ENCODE results near the gene C1orf21.

The C1orf21 gene

DNA sequence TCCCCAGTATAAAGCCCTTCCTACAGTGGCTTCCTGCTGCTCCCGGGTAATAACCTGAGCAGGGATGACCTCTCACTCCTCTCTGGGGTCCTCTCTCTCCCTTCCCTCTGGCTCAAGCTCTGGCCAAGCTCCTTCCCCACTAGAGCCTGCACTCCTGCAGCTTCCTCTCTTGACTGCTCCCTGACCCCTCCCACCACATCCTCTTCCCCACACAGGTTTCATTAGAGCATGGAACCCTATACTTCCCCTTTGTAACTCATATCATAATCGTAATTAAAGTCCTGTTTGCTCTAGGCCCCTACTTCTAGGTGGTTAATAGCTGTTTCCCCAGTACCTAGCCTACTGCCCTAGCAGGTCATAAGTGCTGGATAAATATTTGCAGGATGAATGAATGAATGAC, 146.2 kb downstream of the C1orf21 start:
- TF ChIP-seq CTCF (IDR thresholded peaks at IDR 0.05; ENCODE audit: control extremely low read depth, extremely low read depth, low read depth, missing control alignments) = no peak
- CTCF ChIA-PET = interaction anchor here (1.0 to 2.3 kb wide), 3 partner anchors 8 to 10 kb away, joined by 3 to 7 read pairs (median 4); no protein-coding TSS in a partner anchor
- no peak for DNase-seq (ENCODE audit: extremely low spot score)
- POLR2A ChIA-PET = interaction anchor here (0.5 kb wide), 1 partner anchor 18 kb away, joined by 3 read pairs; no protein-coding TSS in a partner anchor

- no peak for TF ChIP-seq CTCF (IDR thresholded peaks at IDR 0.05; ENCODE audit: control extremely low read depth, extremely low read depth, low read depth, missing control alignments)
- no peak for DNase-seq (ENCODE audit: extremely low spot score)
- ChIA-PET POLR2A (no interaction called here), CTCF (interaction anchor here (1.4 to 2.3 kb wide), 3 partner anchors 9 to 11 kb away, joined by 3 to 7 read pairs (median 5); no protein-coding TSS in a partner anchor)
Observed at GRCh38 chr1:184533915-184534314, 147.1 kb downstream of the C1orf21 start.

DNA sequence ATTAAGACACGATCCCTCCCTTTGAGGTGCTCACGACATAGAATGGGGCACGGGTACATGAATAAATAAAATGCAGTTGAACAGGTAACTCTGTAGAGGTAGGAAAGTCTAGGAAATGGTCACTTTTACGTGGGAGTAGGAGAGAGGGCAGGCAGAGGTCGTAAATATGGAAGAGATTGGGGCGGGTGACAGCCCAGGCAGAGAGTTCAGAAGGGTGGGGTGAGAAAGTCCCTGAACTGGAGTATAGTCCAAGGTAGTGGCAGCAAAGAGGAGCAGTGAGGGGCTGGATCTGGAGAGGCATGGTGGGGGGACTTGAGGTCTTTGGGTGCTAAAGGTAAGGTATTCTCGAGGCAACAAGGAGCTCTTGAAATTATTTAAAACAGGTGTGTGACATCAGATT, 147.9 kb downstream of the C1orf21 start:
- TF ChIP-seq CTCF (IDR thresholded peaks at IDR 0.05; ENCODE audit: control extremely low read depth, extremely low read depth, low read depth, missing control alignments) = no peak
- no peak for DNase-seq (ENCODE audit: extremely low spot score)
- POLR2A ChIA-PET = no interaction called here
- CTCF ChIA-PET = interaction anchor here (1.6 to 2.3 kb wide), 2 partner anchors 10 to 12 kb away, joined by 5 to 7 read pairs; no protein-coding TSS in a partner anchor

DNA sequence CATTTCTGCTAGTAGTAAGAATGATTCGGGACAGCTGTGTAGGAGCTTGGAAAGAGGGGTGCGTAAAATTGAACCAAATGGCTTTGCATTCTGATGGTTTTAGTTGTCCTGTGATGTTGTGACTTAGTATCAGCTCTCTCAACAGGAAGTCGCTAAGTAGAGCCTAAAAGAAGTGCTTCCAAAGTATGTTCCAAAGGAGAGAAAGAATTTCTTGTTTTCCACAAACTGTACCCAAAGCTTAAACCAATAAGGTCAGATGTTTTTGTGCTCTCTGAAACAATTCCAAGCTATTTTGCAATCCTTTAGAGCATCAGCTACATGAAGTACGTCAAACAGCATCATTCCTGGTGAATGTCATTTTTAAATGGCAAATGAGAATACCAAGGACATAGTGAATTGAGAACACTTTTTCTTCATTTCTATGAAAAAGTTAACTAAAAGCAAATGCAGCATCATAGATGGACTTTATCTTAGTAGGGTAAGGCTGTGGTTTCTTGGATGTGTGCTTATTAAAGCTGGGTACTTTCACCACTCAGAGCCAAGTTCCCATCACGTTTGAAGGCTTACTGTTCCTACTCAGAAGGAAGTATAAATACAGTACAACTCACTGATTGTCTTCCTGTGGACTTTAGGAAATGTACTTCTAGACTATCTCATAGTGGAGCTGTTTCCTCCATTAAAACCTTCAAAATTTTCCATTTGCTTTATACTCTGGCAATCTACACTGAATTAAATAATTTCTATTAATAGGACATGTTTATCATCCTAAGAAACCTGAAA, 148.6 kb downstream of the C1orf21 start:
- TF ChIP-seq CTCF (IDR thresholded peaks at IDR 0.05; ENCODE audit: control extremely low read depth, extremely low read depth, low read depth, missing control alignments) = no peak
- no peak for DNase-seq (ENCODE audit: extremely low spot score)
- ChIA-PET POLR2A (no interaction called here), CTCF (interaction anchor here (1.6 to 2.3 kb wide), 2 partner anchors 10 to 12 kb away, joined by 5 to 7 read pairs; no protein-coding TSS in a partner anchor)

DNA sequence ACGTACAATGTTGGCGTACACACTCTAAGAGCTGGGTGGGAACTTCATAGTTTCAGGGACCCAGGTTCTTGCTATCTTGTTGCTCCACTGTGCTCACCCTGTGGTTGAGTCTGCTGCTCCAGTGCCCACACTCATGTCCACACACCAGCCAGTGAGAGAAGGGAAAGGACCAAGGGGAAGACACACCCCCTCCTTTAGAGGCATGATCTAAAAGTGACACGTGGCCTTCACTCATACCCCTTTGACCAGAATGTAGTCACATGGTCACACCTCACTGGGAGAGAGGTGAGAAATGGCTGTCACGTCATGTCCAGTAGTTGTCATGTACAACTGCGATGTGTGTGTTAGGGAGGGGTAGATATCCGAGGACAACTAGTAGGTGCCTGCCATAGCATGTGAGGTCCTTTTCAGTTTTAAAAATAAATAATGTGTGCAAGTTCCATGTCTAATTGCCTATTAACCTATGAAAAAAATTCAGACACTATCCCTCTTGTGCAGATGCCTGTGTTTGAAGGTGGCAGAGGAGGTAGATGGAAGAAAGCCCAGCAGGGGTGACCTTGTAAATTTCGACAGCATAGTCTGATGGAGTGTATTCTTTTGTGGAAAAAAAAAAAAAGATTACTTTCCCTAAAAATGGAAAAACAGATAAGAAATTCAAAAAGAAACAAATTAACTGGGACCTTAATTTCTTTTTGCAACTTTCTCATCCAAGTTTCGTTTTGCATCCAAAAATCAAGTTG, 149.6 kb downstream of the C1orf21 start:
- DNase-seq (ENCODE audit: extremely low spot score) = no peak
- CTCF ChIA-PET = no interaction called here
- no peak for TF ChIP-seq CTCF (IDR thresholded peaks at IDR 0.05; ENCODE audit: control extremely low read depth, extremely low read depth, low read depth, missing control alignments)
- POLR2A ChIA-PET = no interaction called here

GRCh38 chr1:184539580-184539979, 152.8 kb downstream of the C1orf21 start:
- POLR2A ChIA-PET = no interaction called here
- no peak for DNase-seq (ENCODE audit: extremely low spot score)
- CTCF ChIA-PET = no interaction called here
- TF ChIP-seq CTCF (IDR thresholded peaks at IDR 0.05; ENCODE audit: control extremely low read depth, extremely low read depth, low read depth, missing control alignments) = no peak
